ENCODE results near the gene NTN5.

The NTN5 gene

DNA sequence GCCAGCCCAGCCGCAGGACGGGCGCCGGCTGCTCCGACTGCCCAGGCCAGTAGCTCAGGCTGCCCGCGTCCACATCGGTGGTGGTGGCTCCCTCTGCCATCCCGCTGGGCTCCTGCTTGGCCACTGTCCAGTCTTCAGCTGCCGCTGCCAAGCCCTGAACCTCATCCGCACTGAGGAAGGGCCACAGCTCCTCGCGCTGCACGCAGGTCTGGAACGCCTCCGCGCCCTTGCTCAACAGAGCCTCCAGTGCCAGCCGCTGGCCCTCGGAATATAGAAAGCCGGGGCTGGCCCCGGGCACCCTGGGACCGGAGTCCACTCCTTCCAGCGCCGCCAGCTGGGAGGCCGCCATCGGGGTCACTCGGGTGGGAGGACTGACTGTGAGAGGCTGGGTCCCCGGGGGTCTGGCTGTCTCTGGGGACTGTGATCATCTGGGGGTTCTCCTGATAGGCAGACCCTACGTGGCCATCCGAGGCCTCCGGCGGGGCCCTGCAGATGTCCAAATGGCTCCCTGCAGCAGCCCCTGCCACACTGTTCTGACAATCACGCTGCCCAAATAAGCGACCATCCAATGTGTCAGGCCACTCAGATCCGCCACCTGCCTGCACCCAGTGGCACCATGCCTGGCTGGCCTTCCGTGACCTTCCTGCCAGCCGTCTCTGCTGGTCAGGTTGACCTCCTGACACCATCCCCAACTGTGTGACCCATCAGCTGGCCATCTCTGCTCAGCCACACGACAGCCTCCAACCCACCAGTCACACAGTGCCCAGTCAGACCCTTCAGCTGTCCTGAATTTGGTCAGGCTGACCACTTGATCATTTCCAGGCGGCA lies 59.6 kb downstream of the NTN5 start:
- no peak for DNase-seq

DNA sequence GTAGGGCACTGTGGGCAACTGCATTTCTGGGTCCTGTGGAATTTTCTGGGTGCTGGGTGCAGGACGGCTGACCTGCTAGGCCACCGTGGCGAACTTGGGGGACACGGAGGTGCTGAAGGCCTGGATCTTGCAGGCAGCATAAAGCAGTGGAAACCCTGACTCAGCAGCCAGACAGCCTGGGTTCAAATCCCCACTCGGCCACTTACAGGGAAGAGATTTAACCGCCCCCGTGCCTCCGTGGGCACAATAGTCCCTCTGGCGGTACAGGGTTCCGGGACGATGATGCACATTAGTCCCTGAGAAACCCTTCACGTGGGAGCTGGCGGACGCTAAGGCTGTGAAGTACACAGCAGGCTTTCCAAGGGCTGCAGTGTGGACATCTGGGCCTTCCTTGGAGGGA lies 60.9 kb downstream of the NTN5 start:
- DNase-seq: no peak

All from NCI-H748 treated with DMSO at 0.1 percent for 48 hours (cell line).